ENCODE data around the gene ANGPTL2. TPM values are rescaled to one million over a fixed set of nuclear protein-coding genes. Genes with fewer than 3 reads are reported as not detected.

The ANGPTL2 gene
- total and polyA plus RNA-seq, 2 of the 4 experiments (the other 2 are of a cell fraction): 9.5 to 25.1 TPM

- TF ChIP-seq RAD21 (IDR thresholded peaks at IDR 0.05; ENCODE audit: low read length): no peak
- no peak for TF ChIP-seq NFE2L2 (IDR thresholded peaks at IDR 0.05; ENCODE audit: low read depth, low read length)
- TF ChIP-seq, protein P1, sequence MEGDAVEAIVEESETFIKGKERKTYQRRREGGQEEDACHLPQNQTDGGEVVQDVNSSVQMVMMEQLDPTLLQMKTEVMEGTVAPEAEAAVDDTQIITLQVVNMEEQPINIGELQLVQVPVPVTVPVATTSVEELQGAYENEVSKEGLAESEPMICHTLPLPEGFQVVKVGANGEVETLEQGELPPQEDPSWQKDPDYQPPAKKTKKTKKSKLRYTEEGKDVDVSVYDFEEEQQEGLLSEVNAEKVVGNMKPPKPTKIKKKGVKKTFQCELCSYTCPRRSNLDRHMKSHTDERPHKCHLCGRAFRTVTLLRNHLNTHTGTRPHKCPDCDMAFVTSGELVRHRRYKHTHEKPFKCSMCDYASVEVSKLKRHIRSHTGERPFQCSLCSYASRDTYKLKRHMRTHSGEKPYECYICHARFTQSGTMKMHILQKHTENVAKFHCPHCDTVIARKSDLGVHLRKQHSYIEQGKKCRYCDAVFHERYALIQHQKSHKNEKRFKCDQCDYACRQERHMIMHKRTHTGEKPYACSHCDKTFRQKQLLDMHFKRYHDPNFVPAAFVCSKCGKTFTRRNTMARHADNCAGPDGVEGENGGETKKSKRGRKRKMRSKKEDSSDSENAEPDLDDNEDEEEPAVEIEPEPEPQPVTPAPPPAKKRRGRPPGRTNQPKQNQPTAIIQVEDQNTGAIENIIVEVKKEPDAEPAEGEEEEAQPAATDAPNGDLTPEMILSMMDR (conservative IDR thresholded peaks at IDR 0.05; ENCODE audit: low read depth, low read length): no peak
- TF ChIP-seq, protein P2, sequence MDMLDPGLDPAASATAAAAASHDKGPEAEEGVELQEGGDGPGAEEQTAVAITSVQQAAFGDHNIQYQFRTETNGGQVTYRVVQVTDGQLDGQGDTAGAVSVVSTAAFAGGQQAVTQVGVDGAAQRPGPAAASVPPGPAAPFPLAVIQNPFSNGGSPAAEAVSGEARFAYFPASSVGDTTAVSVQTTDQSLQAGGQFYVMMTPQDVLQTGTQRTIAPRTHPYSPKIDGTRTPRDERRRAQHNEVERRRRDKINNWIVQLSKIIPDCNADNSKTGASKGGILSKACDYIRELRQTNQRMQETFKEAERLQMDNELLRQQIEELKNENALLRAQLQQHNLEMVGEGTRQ (IDR thresholded peaks at IDR 0.05; ENCODE audit: low read depth, low read length): no peak
- TF ChIP-seq RCOR1 (IDR thresholded peaks at IDR 0.05; ENCODE audit: insufficient replicate concordance, low read length): no peak
- TF ChIP-seq MAZ (IDR thresholded peaks at IDR 0.05; ENCODE audit: borderline replicate concordance, low read depth, low read length): no peak
- TF ChIP-seq RFX5 (IDR thresholded peaks at IDR 0.05; ENCODE audit: low read depth, low read length): no peak
- TF ChIP-seq FOS (IDR thresholded peaks at IDR 0.05; ENCODE audit: low read depth, low read length): no peak
- TF ChIP-seq, protein P3, sequence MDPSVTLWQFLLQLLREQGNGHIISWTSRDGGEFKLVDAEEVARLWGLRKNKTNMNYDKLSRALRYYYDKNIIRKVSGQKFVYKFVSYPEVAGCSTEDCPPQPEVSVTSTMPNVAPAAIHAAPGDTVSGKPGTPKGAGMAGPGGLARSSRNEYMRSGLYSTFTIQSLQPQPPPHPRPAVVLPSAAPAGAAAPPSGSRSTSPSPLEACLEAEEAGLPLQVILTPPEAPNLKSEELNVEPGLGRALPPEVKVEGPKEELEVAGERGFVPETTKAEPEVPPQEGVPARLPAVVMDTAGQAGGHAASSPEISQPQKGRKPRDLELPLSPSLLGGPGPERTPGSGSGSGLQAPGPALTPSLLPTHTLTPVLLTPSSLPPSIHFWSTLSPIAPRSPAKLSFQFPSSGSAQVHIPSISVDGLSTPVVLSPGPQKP (IDR thresholded peaks at IDR 0.05; ENCODE audit: borderline replicate concordance, low read depth, low read length): no peak
- no peak for TF ChIP-seq CEBPB (IDR thresholded peaks at IDR 0.05; ENCODE audit: low read depth, low read length)
- no peak for TF ChIP-seq POLR2A (IDR thresholded peaks at IDR 0.05; ENCODE audit: low read depth, low read length)
- TF ChIP-seq CHD1 (IDR thresholded peaks at IDR 0.05; ENCODE audit: low read depth, low read length): no peak
- peak overlapping the region; percentile 47; the same call in 1 of the 2 replicates for H2AK5ac ChIP-seq (ENCODE audit: low read depth, low read length)
- no peak overlapping the region for H3K4ac ChIP-seq (ENCODE audit: low read depth, low read length)
- ChIA-PET CTCF (no interaction called here), POLR2A (ENCODE audit: unreplicated experiment) (no interaction called here)
- H2BK120ac ChIP-seq (ENCODE audit: low read depth, low read length): no peak overlapping the region
- no peaks in the 10 kb centered on the region for H3K36me3 ChIP-seq (ENCODE audit: control insufficient read depth, insufficient read depth, low read length)
- H4K5ac ChIP-seq (ENCODE audit: low read depth, low read length): no peak overlapping the region
- ATAC-seq (ENCODE audit: low read depth) (no peak), DNase-seq (no peak)
- peaks cover 15% of the 10 kb centered on the region for H3K9me1 ChIP-seq (ENCODE audit: insufficient read depth, low read length)
- H2BK15ac ChIP-seq (ENCODE audit: low read depth, low read length): no peak overlapping the region
- H3K4me1 ChIP-seq (ENCODE audit: control insufficient read depth, insufficient read depth, low read length): peaks cover 8% of the 10 kb centered on the region
- no peak overlapping the region for H3K4me2 ChIP-seq (ENCODE audit: low read depth, low read length)
- BruUV-seq (replicated peaks): no TSS peak
- H3K4me3 ChIP-seq (ENCODE audit: insufficient read depth, low read depth, low read length): no peak overlapping the region
- H3K9me3 ChIP-seq (ENCODE audit: control insufficient read depth, insufficient read depth, low read length): no peaks in the 10 kb centered on the region
- intact Hi-C loops (cut with micrococcal nuclease) (no loop called here), dilution Hi-C loops (cut with HindIII; ENCODE audit: low sequenced_read_pairs, unreplicated experiment) (no loop called here), in situ Hi-C loops (cut with MboI; ENCODE audit: low sequenced_read_pairs) (no loop called here)
- H4K20me1 ChIP-seq (ENCODE audit: insufficient read depth, low read length): no peaks in the 10 kb centered on the region
- H3K9ac ChIP-seq (ENCODE audit: low read depth, low read length): no peak overlapping the region
- no peak overlapping the region for H2AK9ac ChIP-seq (replicated peaks; ENCODE audit: low read depth, low read length, poor library complexity)
- no peak overlapping the region for H3K27ac ChIP-seq (ENCODE audit: insufficient read depth, low read length)
- H3K56ac ChIP-seq (ENCODE audit: extremely low read depth, insufficient read depth, low read length): no peak overlapping the region
- no peak overlapping the region for H4K8ac ChIP-seq (ENCODE audit: low read depth in 2 of 2, low read length in 2 of 2)
- no peak overlapping the region for H3K23ac ChIP-seq (ENCODE audit: low read depth, low read length)
- H3K14ac ChIP-seq (replicated peaks; ENCODE audit: low read depth, low read length): no peak overlapping the region
- H4K91ac ChIP-seq (ENCODE audit: insufficient read depth, low read depth, low read length): no peak overlapping the region
- no peak overlapping the region for H2BK20ac ChIP-seq (ENCODE audit: low read depth, low read length)
- no peak overlapping the region for H2BK5ac ChIP-seq (ENCODE audit: low read depth, low read length, poor library complexity, severe bottlenecking)
- H3K79me1 ChIP-seq (ENCODE audit: low read depth in 1 of 2, low read length in 2 of 2): no peaks in the 10 kb centered on the region
- no peak overlapping the region for H3K18ac ChIP-seq (ENCODE audit: low read depth, low read length)
- whole genome bisulfite sequencing, 2 experiments (ENCODE audit: extremely low coverage in 2 of 2, insufficient read length in 1 of 2): 80% methylated on average over 1 of the region's 4 CpGs; no CpG with 5 or more reads in 1 of the 2 experiments
- no peaks in the 10 kb centered on the region for H3K27me3 ChIP-seq (ENCODE audit: control insufficient read depth, insufficient read depth, low read length)
- H2AFZ ChIP-seq (replicated peaks; ENCODE audit: low read length, poor library complexity): no peak overlapping the region
Observed at GRCh38 chr9:127059765-127060361, 62.6 kb downstream of the ANGPTL2 start.
